DOHH2 (cell line): Measurements from ENCODE around the gene NBAS.

Experiments used
- EZH2phosphoT487 ChIP-seq: fragments of 200-600 bp; sonication (generic); IDR thresholded peaks from 2 replicates; pipeline ENCODE4 v1.6.1; 2017; ENCODE audit warnings: borderline replicate concordance, mild to moderate bottlenecking, antibody characterized with exemption, low read length, moderate library complexity, mixed read lengths
- TF ChIP-seq, protein P1 (sequence below): fragments of 200-600 bp; sonication (generic); IDR thresholded peaks from one replicate; pipeline ENCODE4 v1.5.1; 2014; ENCODE audit warnings: antibody characterized with exemption, mild to moderate bottlenecking, low read depth, low read length; ENCODE audit not compliant: poor library complexity, severe bottlenecking

DNA sequence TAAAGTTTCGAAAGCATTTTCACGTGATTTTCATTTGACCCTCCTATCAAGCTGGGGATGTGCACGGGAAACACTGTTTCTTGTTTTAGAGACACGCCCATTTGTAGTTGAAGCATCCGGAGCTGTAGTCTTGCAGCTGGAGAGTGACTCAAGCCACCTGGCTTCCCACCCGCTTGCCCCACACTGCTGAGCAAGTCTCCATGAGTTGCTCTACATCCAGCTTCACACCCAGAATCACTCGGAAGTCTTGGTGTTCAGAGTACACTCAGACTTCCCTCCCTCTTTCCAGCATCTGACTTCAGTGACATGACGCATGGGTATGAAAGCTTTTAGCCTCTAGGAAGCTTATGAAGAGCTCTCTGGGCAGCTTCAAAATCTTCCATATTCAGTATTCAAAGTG, 262.4 kb downstream of the NBAS start:
- TF ChIP-seq, protein P1, sequence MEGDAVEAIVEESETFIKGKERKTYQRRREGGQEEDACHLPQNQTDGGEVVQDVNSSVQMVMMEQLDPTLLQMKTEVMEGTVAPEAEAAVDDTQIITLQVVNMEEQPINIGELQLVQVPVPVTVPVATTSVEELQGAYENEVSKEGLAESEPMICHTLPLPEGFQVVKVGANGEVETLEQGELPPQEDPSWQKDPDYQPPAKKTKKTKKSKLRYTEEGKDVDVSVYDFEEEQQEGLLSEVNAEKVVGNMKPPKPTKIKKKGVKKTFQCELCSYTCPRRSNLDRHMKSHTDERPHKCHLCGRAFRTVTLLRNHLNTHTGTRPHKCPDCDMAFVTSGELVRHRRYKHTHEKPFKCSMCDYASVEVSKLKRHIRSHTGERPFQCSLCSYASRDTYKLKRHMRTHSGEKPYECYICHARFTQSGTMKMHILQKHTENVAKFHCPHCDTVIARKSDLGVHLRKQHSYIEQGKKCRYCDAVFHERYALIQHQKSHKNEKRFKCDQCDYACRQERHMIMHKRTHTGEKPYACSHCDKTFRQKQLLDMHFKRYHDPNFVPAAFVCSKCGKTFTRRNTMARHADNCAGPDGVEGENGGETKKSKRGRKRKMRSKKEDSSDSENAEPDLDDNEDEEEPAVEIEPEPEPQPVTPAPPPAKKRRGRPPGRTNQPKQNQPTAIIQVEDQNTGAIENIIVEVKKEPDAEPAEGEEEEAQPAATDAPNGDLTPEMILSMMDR: no peak
- TF ChIP-seq EZH2phosphoT487: no peak
